Bronchial epithelial cell (primary cell): Measurements from ENCODE around the gene PTCHD1. TPM values are rescaled to one million over a fixed set of nuclear protein-coding genes. Genes with fewer than 3 reads are reported as not detected.
A peak's percentile ranks its signal among the peaks of the same experiment; 100 is the strongest.

Experiments used
- DNase-seq: peaks from one replicate; pipeline ENCODE4 v3.0.0-alpha.2; 2010; ENCODE audit warnings: low read depth
- FAIRE-seq: peaks from 2 replicates; lab custom pipeline; 2011; peaks lifted over from hg19 to GRCh38; lab: Jason Lieb, UNC
- H3K27me3 ChIP-seq: 2 replicates; pipeline ENCODE4 v1.5.1; 2011; ENCODE audit warnings: low read length; ENCODE audit not compliant: control insufficient read depth, insufficient read depth
- H3K36me3 ChIP-seq: 2 replicates; pipeline ENCODE4 v1.5.1; 2011; ENCODE audit warnings: low read length; ENCODE audit not compliant: control insufficient read depth, insufficient read depth
- H3K4me3 ChIP-seq: 2 replicates; pipeline ENCODE4 v1.5.1; 2011; ENCODE audit warnings: mild to moderate bottlenecking, low read depth, low read length, control low read depth
- CTCF ChIP-seq: IDR thresholded peaks from 2 replicates; pipeline ENCODE4 v1.5.1; 2011; ENCODE audit warnings: mild to moderate bottlenecking, moderate library complexity, low read length, control low read depth, inconsistent platforms; ENCODE audit not compliant: insufficient read depth, severe bottlenecking
- total RNA-seq: library from RNA; depleted of rRNA; stranded (reverse); fragments of >200 nt; gene quantifications from 2 replicates; pipeline ENCODE4 v1.2.1, GENCODE V29; 2014

The PTCHD1 gene
- total RNA-seq, 1 donor from 2014 or later, result not detected

- TF ChIP-seq CTCF, result no peak
- Histone ChIP-seq H3K36me3 (no peaks in the 10 kb centered on the region), H3K27me3 (no peaks in the 10 kb centered on the region), H3K4me3 (no peak overlapping the region)
- DNase-seq, result no peak
- FAIRE-seq, result no peak
These were observed 29.8 kb upstream of the PTCHD1 start for GRCh38 chrX:23304881-23305280.

GRCh38 chrX:23311731-23312130, 22.9 kb upstream of the PTCHD1 start:
- Histone ChIP-seq H3K27me3 (no peaks in the 10 kb centered on the region), H3K4me3 (no peak overlapping the region), H3K36me3 (no peaks in the 10 kb centered on the region)
- TF ChIP-seq CTCF, result no peak
- DNase-seq, result no peak
- FAIRE-seq, result no peak

GRCh38 chrX:23312136-23312535, 22.5 kb upstream of the PTCHD1 start:
- DNase-seq (no peak), FAIRE-seq (no peak)
- Histone ChIP-seq H3K4me3 (no peak overlapping the region), H3K27me3 (no peaks in the 10 kb centered on the region), H3K36me3 (no peaks in the 10 kb centered on the region)
- no peak for TF ChIP-seq CTCF

GRCh38 chrX:23317799-23318724, 16.6 kb upstream of the PTCHD1 start:
- Histone ChIP-seq H3K27me3 (no peaks in the 10 kb centered on the region), H3K4me3 (no peak overlapping the region), H3K36me3 (no peaks in the 10 kb centered on the region)
- DNase-seq (no peak), FAIRE-seq (no peak)
- TF ChIP-seq CTCF, result peak; percentile 89

GRCh38 chrX:23327104-23327503, 7.5 kb upstream of the PTCHD1 start:
- Histone ChIP-seq H3K4me3 (no peak overlapping the region), H3K27me3 (peaks cover 3% of the 10 kb centered on the region), H3K36me3 (no peaks in the 10 kb centered on the region)
- FAIRE-seq, result no peak
- DNase-seq, result no peak
- no peak for TF ChIP-seq CTCF
